WTC11 (cell line): ENCODE data around the gene PLA2G1B.

Experiments
- ATF3 ChIP-seq: sonication (generic); formaldehyde crosslinking; conservative IDR thresholded peaks from 2 replicates; pipeline ENCODE4 v1.8.1; 2022; ENCODE audit warnings: mild to moderate bottlenecking, missing genetic modification reagents
- EMX1 ChIP-seq: fragments of 250-450 bp; sonication (Bioruptor Pico); IDR thresholded peaks from 2 replicates; pipeline ENCODE4 v1.8.0; 2021; ENCODE audit warnings: mild to moderate bottlenecking
- JUN ChIP-seq: sonication (generic); formaldehyde crosslinking; IDR thresholded peaks from 2 replicates; pipeline ENCODE4 v1.8.0; 2023; ENCODE audit warnings: mild to moderate bottlenecking, missing genetic modification reagents
- OVOL2 ChIP-seq: fragments of 250-450 bp; sonication (Bioruptor Pico); IDR thresholded peaks from 2 replicates; pipeline ENCODE4 v1.9.0; 2021; ENCODE audit warnings: mild to moderate bottlenecking, borderline replicate concordance
- SOX15 ChIP-seq: fragments of 250-450 bp; sonication (Bioruptor Pico); IDR thresholded peaks from 2 replicates; pipeline ENCODE4 v1.9.0; 2021; ENCODE audit warnings: mild to moderate bottlenecking
- ZNF232 ChIP-seq: sonication (generic); formaldehyde crosslinking; IDR thresholded peaks from 2 replicates; pipeline ENCODE4 v1.8.0; 2022; ENCODE audit warnings: mild to moderate bottlenecking, missing genetic modification reagents
- TF ChIP-seq, protein P1 (sequence below): fragments of 200-600 bp; IDR thresholded peaks from 2 replicates; pipeline ENCODE4 v1.8.0; 2022; ENCODE audit warnings: antibody characterized with exemption

- TF ChIP-seq ATF3 (CRISPR knock-in tag) = no peak
- TF ChIP-seq JUN (CRISPR knock-in tag) = no peak
- TF ChIP-seq ZNF232 (CRISPR knock-in tag) = no peak
- TF ChIP-seq, protein P1, sequence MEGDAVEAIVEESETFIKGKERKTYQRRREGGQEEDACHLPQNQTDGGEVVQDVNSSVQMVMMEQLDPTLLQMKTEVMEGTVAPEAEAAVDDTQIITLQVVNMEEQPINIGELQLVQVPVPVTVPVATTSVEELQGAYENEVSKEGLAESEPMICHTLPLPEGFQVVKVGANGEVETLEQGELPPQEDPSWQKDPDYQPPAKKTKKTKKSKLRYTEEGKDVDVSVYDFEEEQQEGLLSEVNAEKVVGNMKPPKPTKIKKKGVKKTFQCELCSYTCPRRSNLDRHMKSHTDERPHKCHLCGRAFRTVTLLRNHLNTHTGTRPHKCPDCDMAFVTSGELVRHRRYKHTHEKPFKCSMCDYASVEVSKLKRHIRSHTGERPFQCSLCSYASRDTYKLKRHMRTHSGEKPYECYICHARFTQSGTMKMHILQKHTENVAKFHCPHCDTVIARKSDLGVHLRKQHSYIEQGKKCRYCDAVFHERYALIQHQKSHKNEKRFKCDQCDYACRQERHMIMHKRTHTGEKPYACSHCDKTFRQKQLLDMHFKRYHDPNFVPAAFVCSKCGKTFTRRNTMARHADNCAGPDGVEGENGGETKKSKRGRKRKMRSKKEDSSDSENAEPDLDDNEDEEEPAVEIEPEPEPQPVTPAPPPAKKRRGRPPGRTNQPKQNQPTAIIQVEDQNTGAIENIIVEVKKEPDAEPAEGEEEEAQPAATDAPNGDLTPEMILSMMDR = no peak
- TF ChIP-seq SOX15 (CRISPR knock-in tag) = no peak
- TF ChIP-seq OVOL2 (CRISPR knock-in tag) = no peak
- no peak for TF ChIP-seq EMX1 (CRISPR knock-in tag)
Observed at GRCh38 chr12:120366845-120367232, 39.3 kb upstream of the PLA2G1B start.
